H9 (cell line): ENCODE data around the gene RAB29. TPM values are rescaled to one million over a fixed set of nuclear protein-coding genes. Genes with fewer than 3 reads are reported as not detected.

ENCODE experiments used
- DNase-seq: peaks from one replicate; pipeline ENCODE4 v3.0.0-alpha.2; 2017
- H2AFZ ChIP-seq: one replicate; pipeline ENCODE4 v1.6.1; 2013; ENCODE audit warnings: mild to moderate bottlenecking, low read length, control low read depth, moderate library complexity
- H2AK5ac ChIP-seq: 2 replicates; pipeline ENCODE4 v1.6.1; 2013; ENCODE audit warnings: low read length, control low read depth, mixed read lengths; ENCODE audit not compliant: insufficient read length
- H2BK120ac ChIP-seq: one replicate; pipeline ENCODE4 v1.6.1; 2013; ENCODE audit warnings: low read depth, mild to moderate bottlenecking, low read length, control low read depth, inconsistent platforms; ENCODE audit not compliant: poor library complexity, severe bottlenecking
- H2BK12ac ChIP-seq: 2 replicates; pipeline ENCODE4 v1.6.1; 2013; ENCODE audit warnings: low read length, control low read depth, mixed read lengths, low read depth; ENCODE audit not compliant: insufficient read length
- H2BK15ac ChIP-seq: 2 replicates; pipeline ENCODE4 v1.6.1; 2013; ENCODE audit warnings: low read depth, low read length, control low read depth
- H2BK20ac ChIP-seq: one replicate; pipeline ENCODE4 v1.6.1; 2013; ENCODE audit warnings: low read depth, mild to moderate bottlenecking, low read length, control low read depth, inconsistent platforms; ENCODE audit not compliant: poor library complexity, severe bottlenecking
- H2BK5ac ChIP-seq: 2 replicates; pipeline ENCODE4 v1.6.1; 2013; ENCODE audit warnings: low read length, control low read depth, mixed read lengths; ENCODE audit not compliant: insufficient read length
- H3K14ac ChIP-seq: 2 replicates; pipeline ENCODE4 v1.6.1; 2013; ENCODE audit warnings: low read length, control low read depth; ENCODE audit not compliant: insufficient read depth
- H3K18ac ChIP-seq: 2 replicates; pipeline ENCODE4 v1.6.1; 2013; ENCODE audit warnings: low read depth, mild to moderate bottlenecking, mixed read lengths, low read length, control low read depth; ENCODE audit not compliant: insufficient read length
- H3K23ac ChIP-seq: 2 replicates; pipeline ENCODE4 v1.6.1; 2013; ENCODE audit warnings: low read length, control low read depth, mixed read lengths, low read depth; ENCODE audit not compliant: insufficient read length
- H3K23me2 ChIP-seq: 2 replicates; pipeline ENCODE4 v1.6.1; 2013; ENCODE audit warnings: low read depth, mild to moderate bottlenecking, mixed read lengths, low read length, control low read depth; ENCODE audit not compliant: insufficient read length, poor library complexity, severe bottlenecking
- H3K27ac ChIP-seq: 2 replicates; pipeline ENCODE4 v1.5.1; 2013; ENCODE audit warnings: low read length, control low read depth, mixed read lengths, low read depth; ENCODE audit not compliant: insufficient read length
- H3K27me3 ChIP-seq: 2 replicates; pipeline ENCODE4 v1.6.1; 2013; ENCODE audit warnings: low read length, control low read depth, inconsistent platforms; ENCODE audit not compliant: insufficient read depth
- H3K4ac ChIP-seq: 2 replicates; pipeline ENCODE4 v1.6.1; 2013; ENCODE audit warnings: low read depth, mild to moderate bottlenecking, control low read depth, inconsistent platforms, low read length, moderate library complexity
- H3K4me1 ChIP-seq: 2 replicates; pipeline ENCODE4 v1.6.1; 2013; ENCODE audit warnings: low read length, control low read depth, inconsistent platforms; ENCODE audit not compliant: insufficient read depth
- H3K4me2 ChIP-seq: 2 replicates; pipeline ENCODE4 v1.6.1; 2013; ENCODE audit warnings: low read length, control low read depth, mixed read lengths; ENCODE audit not compliant: insufficient read length, insufficient read depth
- H3K56ac ChIP-seq: 2 replicates; pipeline ENCODE4 v1.6.1; 2013; ENCODE audit warnings: low read depth, mild to moderate bottlenecking, mixed read lengths, low read length, control low read depth; ENCODE audit not compliant: insufficient read length
- H3K79me1 ChIP-seq: 2 replicates; pipeline ENCODE4 v1.6.1; 2013; ENCODE audit warnings: low read depth, mild to moderate bottlenecking, moderate library complexity, low read length, control low read depth, inconsistent platforms; ENCODE audit not compliant: insufficient read depth, poor library complexity, severe bottlenecking
- H3K79me2 ChIP-seq: 2 replicates; pipeline ENCODE4 v1.6.1; 2013; ENCODE audit warnings: low read length, control low read depth, inconsistent platforms; ENCODE audit not compliant: insufficient read depth
- H3K9ac ChIP-seq: 2 replicates; pipeline ENCODE4 v1.6.1; 2013; ENCODE audit warnings: low read length, control low read depth, mixed read lengths; ENCODE audit not compliant: insufficient read length; ENCODE audit errors: extremely low read depth
- H3K9me3 ChIP-seq: one replicate; pipeline ENCODE4 v1.6.1; 2013; ENCODE audit warnings: low read depth, low read length, inconsistent platforms; ENCODE audit not compliant: control insufficient read depth
- H3T11ph ChIP-seq: one replicate; pipeline ENCODE4 v1.6.1; 2013; ENCODE audit warnings: mild to moderate bottlenecking, low read length, control low read depth, inconsistent platforms
- H4K20me1 ChIP-seq: one replicate; pipeline ENCODE4 v1.6.1; 2013; ENCODE audit not compliant: control insufficient read depth, insufficient read length, insufficient read depth
- H4K5ac ChIP-seq: 2 replicates; pipeline ENCODE4 v1.6.1; 2013; ENCODE audit warnings: low read depth, mild to moderate bottlenecking, mixed read lengths, low read length, control low read depth; ENCODE audit not compliant: insufficient read length
- H4K8ac ChIP-seq: replicated peaks from 2 replicates; pipeline ENCODE4 v1.6.1; 2013; ENCODE audit warnings: low read length, control low read depth, mixed read lengths, low read depth; ENCODE audit not compliant: insufficient read length
- H4K91ac ChIP-seq: 2 replicates; pipeline ENCODE4 v1.6.1; 2013; ENCODE audit warnings: low read depth, mild to moderate bottlenecking, moderate library complexity, mixed read lengths, low read length, control low read depth; ENCODE audit not compliant: insufficient read length
- H3K27ac Mint-ChIP-seq, 3 experiments: 2 replicates in 2 of 3; 3 replicates in 1 of 3; pipeline ENCODE4 v1.8.0; 2020 to 2021; ENCODE audit warnings: mixed read lengths in 3 of 3, mild to moderate bottlenecking in 1 of 3, moderate library complexity in 1 of 3
- H3K27me3 Mint-ChIP-seq: 2 replicates; pipeline ENCODE4 v1.8.0; 2021; ENCODE audit warnings: low read depth, mild to moderate bottlenecking, moderate library complexity, mixed read lengths
- H3K36me3 Mint-ChIP-seq, 3 experiments: 2 replicates in 2 of 3; 3 replicates in 1 of 3; pipeline ENCODE4 v1.8.0; 2020 to 2021; ENCODE audit warnings: low read depth in 3 of 3, mixed read lengths in 3 of 3; ENCODE audit not compliant: insufficient read depth in 1 of 3
- H3K4me1 Mint-ChIP-seq, 2 experiments: 2 replicates each; pipeline ENCODE4 v1.8.0; 2020; ENCODE audit warnings: mixed read lengths in 2 of 2
- H3K4me3 Mint-ChIP-seq, 2 experiments: 2 replicates in 1 of 2; 3 replicates in 1 of 2; pipeline ENCODE4 v1.8.0; 2020 to 2021; ENCODE audit warnings: mild to moderate bottlenecking in 2 of 2, mixed read lengths in 2 of 2, moderate library complexity in 1 of 2
- H3K9me3 Mint-ChIP-seq, 2 experiments: 2 replicates in 1 of 2; 3 replicates in 1 of 2; pipeline ENCODE4 v1.8.0; 2020; ENCODE audit warnings: mild to moderate bottlenecking in 2 of 2, mixed read lengths in 2 of 2, moderate library complexity in 1 of 2
- WGBS: extraction: QIAGEN DNeasy Blood & Tissue Kit; methylation state at CpG from one replicate; pipeline ENCODE4 v1.1.7; 2013; ENCODE audit warnings: missing lambda C conversion rate, low lambda C conversion rate, mixed read lengths; ENCODE audit not compliant: insufficient read length; ENCODE audit errors: extremely low coverage; 5-methylcytosine and 5-hydroxymethylcytosine counted together
- total RNA-seq: library from RNA; stranded (reverse); gene quantifications from 2 replicates; pipeline ENCODE4 v1.2.1, GENCODE V29; 2021
- TF ChIP-seq, protein P1 (sequence below): fragments of 200-600 bp; sonication (generic); conservative IDR thresholded peaks from 3 replicates; pipeline ENCODE4 v1.8.0; 2021; ENCODE audit warnings: antibody characterized with exemption, mild to moderate bottlenecking

Gene RAB29
- total RNA-seq, 1 experiment from 2014 or later, result 4.2 TPM

GRCh38 chr1:205809469-205809868 lies 34.2 kb upstream of the RAB29 start:
- no peak overlapping the region for H3K4me3 Mint-ChIP-seq
- WGBS, result no CpG with 5 or more reads among the region's 3 CpGs
- Histone ChIP-seq H3K4me2 (no peak overlapping the region), H3T11ph (no peak overlapping the region), H2BK20ac (no peak overlapping the region), H3K23ac (no peak overlapping the region), H3K14ac (no peak overlapping the region), H3K56ac (no peak overlapping the region), H4K20me1 (peaks cover 2% of the 10 kb centered on the region), H2AFZ (no peak overlapping the region), H4K8ac (no peak overlapping the region), H2BK12ac (no peak overlapping the region), H4K91ac (no peak overlapping the region), H3K23me2 (peaks cover 14% of the 10 kb centered on the region), H3K27ac (no peak overlapping the region), H2BK120ac (no peak overlapping the region), H3K4ac (no peak overlapping the region), H3K18ac (no peak overlapping the region), H3K9ac (no peak overlapping the region), H3K27me3 (no peaks in the 10 kb centered on the region), H3K4me1 (no peaks in the 10 kb centered on the region), H3K79me2 (no peaks in the 10 kb centered on the region; the same call in 1 of the 2 replicates), H4K5ac (no peak overlapping the region), H2AK5ac (no peak overlapping the region), H2BK15ac (no peak overlapping the region), H3K79me1 (peaks cover 6% of the 10 kb centered on the region), H2BK5ac (no peak overlapping the region), H3K9me3 (no peaks in the 10 kb centered on the region)
- no peak for DNase-seq
- peak overlapping the region in 1 of 3 experiments; percentile 55; a peak in 1 of 7 replicates for H3K27ac Mint-ChIP-seq
- H3K9me3 Mint-ChIP-seq, result no peaks in the 10 kb centered on the region
- H3K36me3 Mint-ChIP-seq, result peaks cover 30 to 37% (median 36%) of the 10 kb centered on the region in 3 experiments
- TF ChIP-seq, protein P1, sequence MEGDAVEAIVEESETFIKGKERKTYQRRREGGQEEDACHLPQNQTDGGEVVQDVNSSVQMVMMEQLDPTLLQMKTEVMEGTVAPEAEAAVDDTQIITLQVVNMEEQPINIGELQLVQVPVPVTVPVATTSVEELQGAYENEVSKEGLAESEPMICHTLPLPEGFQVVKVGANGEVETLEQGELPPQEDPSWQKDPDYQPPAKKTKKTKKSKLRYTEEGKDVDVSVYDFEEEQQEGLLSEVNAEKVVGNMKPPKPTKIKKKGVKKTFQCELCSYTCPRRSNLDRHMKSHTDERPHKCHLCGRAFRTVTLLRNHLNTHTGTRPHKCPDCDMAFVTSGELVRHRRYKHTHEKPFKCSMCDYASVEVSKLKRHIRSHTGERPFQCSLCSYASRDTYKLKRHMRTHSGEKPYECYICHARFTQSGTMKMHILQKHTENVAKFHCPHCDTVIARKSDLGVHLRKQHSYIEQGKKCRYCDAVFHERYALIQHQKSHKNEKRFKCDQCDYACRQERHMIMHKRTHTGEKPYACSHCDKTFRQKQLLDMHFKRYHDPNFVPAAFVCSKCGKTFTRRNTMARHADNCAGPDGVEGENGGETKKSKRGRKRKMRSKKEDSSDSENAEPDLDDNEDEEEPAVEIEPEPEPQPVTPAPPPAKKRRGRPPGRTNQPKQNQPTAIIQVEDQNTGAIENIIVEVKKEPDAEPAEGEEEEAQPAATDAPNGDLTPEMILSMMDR, result no peak
- H3K27me3 Mint-ChIP-seq, result peaks cover 4% of the 10 kb centered on the region
- peaks cover 41 to 44% of the 10 kb centered on the region in 2 experiments for H3K4me1 Mint-ChIP-seq
